Subcutaneous abdominal adipose tissue (tissue), 5 donors: ENCODE results near the gene CARD8.

Experiments
- H3K27ac ChIP-seq: one replicate; pipeline ENCODE4 v1.7.0; 2013; ENCODE audit warnings: low read depth, mild to moderate bottlenecking, inconsistent platforms, low read length, moderate library complexity
- H3K27me3 ChIP-seq, 5 donors: one replicate each; pipeline ENCODE4 v1.7.0; 2013; ENCODE audit warnings: low read length in 5 of 5, inconsistent platforms in 1 of 5; ENCODE audit not compliant: control insufficient read depth in 5 of 5, insufficient read depth in 4 of 5
- H3K36me3 ChIP-seq, 5 donors: one replicate each; pipeline ENCODE4 v1.7.0; 2013; ENCODE audit warnings: low read length in 5 of 5; ENCODE audit not compliant: control insufficient read depth in 5 of 5, insufficient read depth in 5 of 5
- H3K4me1 ChIP-seq, 5 donors: one replicate each; pipeline ENCODE4 v1.7.0; 2013; ENCODE audit warnings: low read length in 5 of 5, mild to moderate bottlenecking in 3 of 5, moderate library complexity in 1 of 5; ENCODE audit not compliant: control insufficient read depth in 5 of 5, insufficient read depth in 5 of 5
- H3K4me3 ChIP-seq, 5 donors: one replicate each; pipeline ENCODE4 v1.7.0; 2013; ENCODE audit warnings: low read length in 5 of 5, low read depth in 1 of 5
- H3K9ac ChIP-seq, 5 donors: one replicate each; pipeline ENCODE4 v1.7.0; 2013; ENCODE audit warnings: low read length in 5 of 5, mild to moderate bottlenecking in 4 of 5, moderate library complexity in 3 of 5
- H3K9me3 ChIP-seq, 5 donors: one replicate each; pipeline ENCODE4 v1.7.0; 2013; ENCODE audit warnings: low read length in 5 of 5; ENCODE audit not compliant: control insufficient read depth in 5 of 5
- donor health status: healthy.
- donor health status: healthy.
- donor health status: healthy.
- donor health status: healthy.
- donor health status: healthy.

Gene CARD8

GRCh38 chr19:48196321-48196763 lies 59.4 kb downstream of the CARD8 start:
- peaks cover 0 to 13% (median 9%) of the 10 kb centered on the region in 5 donors for H3K4me1 ChIP-seq
- no peaks in the 10 kb centered on the region for H3K9me3 ChIP-seq
- no peak overlapping the region for H3K27ac ChIP-seq
- peaks cover 0 to 3% (median 2%) of the 10 kb centered on the region in 5 donors for H3K27me3 ChIP-seq
- peaks cover 0 to 7% (median 0%) of the 10 kb centered on the region in 5 donors for H3K36me3 ChIP-seq
- no peak overlapping the region for H3K9ac ChIP-seq
- no peak overlapping the region for H3K4me3 ChIP-seq

- Histone ChIP-seq H3K4me1 (peaks cover 0 to 13% (median 9%) of the 10 kb centered on the region in 5 donors), H3K27ac (no peak overlapping the region), H3K9ac (no peak overlapping the region), H3K36me3 (peaks cover 0 to 7% (median 0%) of the 10 kb centered on the region in 5 donors), H3K27me3 (peaks cover 0 to 3% (median 2%) of the 10 kb centered on the region in 5 donors), H3K4me3 (no peak overlapping the region), H3K9me3 (no peaks in the 10 kb centered on the region)
Observed at GRCh38 chr19:48194844-48195830, 60.6 kb downstream of the CARD8 start.

- H3K9me3 ChIP-seq = no peaks in the 10 kb centered on the region
- H3K4me3 ChIP-seq = no peak overlapping the region
- H3K9ac ChIP-seq = no peak overlapping the region
- peaks cover 0 to 3% (median 2%) of the 10 kb centered on the region in 5 donors for H3K27me3 ChIP-seq
- peaks cover 0 to 7% (median 0%) of the 10 kb centered on the region in 5 donors for H3K36me3 ChIP-seq
- no peak overlapping the region for H3K27ac ChIP-seq
- peaks cover 0 to 13% (median 9%) of the 10 kb centered on the region in 5 donors for H3K4me1 ChIP-seq
Observed at GRCh38 chr19:48194041-48194843, 61.5 kb downstream of the CARD8 start.

- Histone ChIP-seq H3K27ac (no peak overlapping the region), H3K9me3 (no peaks in the 10 kb centered on the region), H3K4me1 (peaks cover 0 to 13% (median 9%) of the 10 kb centered on the region in 5 donors), H3K36me3 (peaks cover 0 to 9% (median 7%) of the 10 kb centered on the region in 5 donors), H3K4me3 (no peak overlapping the region), H3K9ac (no peak overlapping the region), H3K27me3 (peaks cover 0 to 3% (median 2%) of the 10 kb centered on the region in 5 donors)
Observed at GRCh38 chr19:48192750-48193149, 63.0 kb downstream of the CARD8 start.

GRCh38 chr19:48190885-48191284 lies 64.8 kb downstream of the CARD8 start:
- H3K27ac ChIP-seq = no peak overlapping the region
- no peak overlapping the region for H3K9ac ChIP-seq
- no peaks in the 10 kb centered on the region for H3K9me3 ChIP-seq
- no peaks in the 10 kb centered on the region for H3K4me1 ChIP-seq
- H3K36me3 ChIP-seq = peaks cover 0 to 9% (median 7%) of the 10 kb centered on the region in 5 donors
- H3K27me3 ChIP-seq = no peaks in the 10 kb centered on the region
- H3K4me3 ChIP-seq = no peak overlapping the region

GRCh38 chr19:48190288-48190884 lies 65.3 kb downstream of the CARD8 start:
- no peaks in the 10 kb centered on the region for H3K9me3 ChIP-seq
- no peaks in the 10 kb centered on the region for H3K27me3 ChIP-seq
- H3K4me1 ChIP-seq = no peaks in the 10 kb centered on the region
- H3K36me3 ChIP-seq = peaks cover 0 to 9% (median 7%) of the 10 kb centered on the region in 5 donors
- H3K4me3 ChIP-seq = no peak overlapping the region
- no peak overlapping the region for H3K27ac ChIP-seq
- H3K9ac ChIP-seq = no peak overlapping the region

GRCh38 chr19:48186541-48186991 lies 69.1 kb downstream of the CARD8 start:
- H3K4me3 ChIP-seq = no peak overlapping the region
- peaks cover 0 to 14% (median 6%) of the 10 kb centered on the region in 5 donors for H3K36me3 ChIP-seq
- H3K4me1 ChIP-seq = no peaks in the 10 kb centered on the region
- H3K9ac ChIP-seq = no peak overlapping the region
- H3K27me3 ChIP-seq = no peaks in the 10 kb centered on the region
- H3K27ac ChIP-seq = no peak overlapping the region
- peaks cover 0 to 7% (median 6%) of the 10 kb centered on the region in 5 donors for H3K9me3 ChIP-seq

GRCh38 chr19:48186015-48186414 lies 69.7 kb downstream of the CARD8 start:
- Histone ChIP-seq H3K27me3 (no peaks in the 10 kb centered on the region), H3K9me3 (peaks cover 0 to 13% (median 11%) of the 10 kb centered on the region in 5 donors), H3K4me1 (no peaks in the 10 kb centered on the region), H3K36me3 (peaks cover 0 to 14% (median 6%) of the 10 kb centered on the region in 5 donors), H3K9ac (no peak overlapping the region), H3K4me3 (no peak overlapping the region), H3K27ac (no peak overlapping the region)

GRCh38 chr19:48183356-48183755 lies 72.4 kb downstream of the CARD8 start:
- H3K27ac ChIP-seq = no peak overlapping the region
- no peaks in the 10 kb centered on the region for H3K27me3 ChIP-seq
- H3K9ac ChIP-seq = no peak overlapping the region
- peaks cover 0 to 12% (median 4%) of the 10 kb centered on the region in 5 donors for H3K36me3 ChIP-seq
- peaks cover 0 to 14% (median 12%) of the 10 kb centered on the region in 5 donors for H3K9me3 ChIP-seq
- peaks cover 0 to 2% (median 0%) of the 10 kb centered on the region in 5 donors for H3K4me1 ChIP-seq
- H3K4me3 ChIP-seq = no peak overlapping the region
